ENCODE measurements around the gene EZH2.

The EZH2 gene

GRCh38 chr7:148898845-148899484 is 14.9 kb upstream of the EZH2 start:
- no peak for DNase-seq

GRCh38 chr7:148894591-148894990 is 10.5 kb upstream of the EZH2 start:
- DNase-seq: no peak

GRCh38 chr7:148893071-148893470 is 9.0 kb upstream of the EZH2 start:
- no peak for DNase-seq

- DNase-seq: no peak
Observed at GRCh38 chr7:148888300-148888699, 4.2 kb upstream of the EZH2 start.

- DNase-seq: no peak
Observed at GRCh38 chr7:148886844-148887243, 2.8 kb upstream of the EZH2 start.

- DNase-seq: peak; percentile 86 to 90
Observed at GRCh38 chr7:148884299-148885022, 370 bp upstream of the EZH2 start.

- DNase-seq: peak; percentile 38 to 50
Observed at GRCh38 chr7:148883266-148884048, 634 bp downstream of the EZH2 start.

- no peak for DNase-seq
Observed at GRCh38 chr7:148882841-148883265, 1.2 kb downstream of the EZH2 start.

GRCh38 chr7:148882192-148882591 is 1.9 kb downstream of the EZH2 start:
- DNase-seq: no peak

- no peak for DNase-seq
Observed at GRCh38 chr7:148878317-148878716, 5.8 kb downstream of the EZH2 start.

- no peak for DNase-seq
Observed at GRCh38 chr7:148877517-148877916, 6.6 kb downstream of the EZH2 start.

GRCh38 chr7:148872188-148872587 is 11.9 kb downstream of the EZH2 start:
- DNase-seq: no peak

- DNase-seq: no peak
Observed at GRCh38 chr7:148871551-148871950, 12.5 kb downstream of the EZH2 start.

- DNase-seq: no peak
Observed at GRCh38 chr7:148871030-148871429, 13.1 kb downstream of the EZH2 start.

- no peak for DNase-seq
Observed at GRCh38 chr7:148868378-148868674, 15.8 kb downstream of the EZH2 start.

GRCh38 chr7:148867596-148868377 is 16.3 kb downstream of the EZH2 start:
- DNase-seq: no peak

- DNase-seq: no peak
Observed at GRCh38 chr7:148866362-148866761, 17.7 kb downstream of the EZH2 start.

- DNase-seq: no peak
Observed at GRCh38 chr7:148865283-148865682, 18.8 kb downstream of the EZH2 start.

- DNase-seq: no peak
Observed at GRCh38 chr7:148863324-148863723, 20.8 kb downstream of the EZH2 start.

- no peak for DNase-seq
Observed at GRCh38 chr7:148862481-148862880, 21.6 kb downstream of the EZH2 start.

GRCh38 chr7:148858489-148858888 is 25.6 kb downstream of the EZH2 start:
- DNase-seq: no peak

- DNase-seq: no peak
Observed at GRCh38 chr7:148856891-148857290, 27.2 kb downstream of the EZH2 start.

- DNase-seq: no peak
Observed at GRCh38 chr7:148856578-148856881, 27.6 kb downstream of the EZH2 start.

Measured in activated CD4-positive, alpha-beta T cell treated with anti-CD3 and anti-CD28 coated beads, Interleukin-2, amount 50 U/mL, for 4 hours (primary cell).